Left lung (tissue), 10 donors: ENCODE results near the gene OR10A3. TPM values are rescaled to one million over a fixed set of nuclear protein-coding genes. Genes with fewer than 3 reads are reported as not detected.

Source experiments
- ATAC-seq: fragments of 200-7000 bp; cut with Tn5 transposase; one replicate; pipeline ENCODE4 v1.9.1; 2020; ENCODE audit warnings: moderate library complexity
- DNase-seq, 4 donors: peaks; one replicate each; pipeline ENCODE4 v3.0.0-alpha.2; 2013 to 2020
- H3K27ac ChIP-seq, 2 donors: fragments of 200-600 bp; sonication (generic) in 1 of 2; one replicate each; pipeline versions ENCODE4 v1.5.0 to v1.8.0; 2020 to 2021
- H3K27me3 ChIP-seq, 2 donors: fragments of 200-600 bp; sonication (generic) in 1 of 2; one replicate each; pipeline versions ENCODE4 v1.5.0 to v1.8.0; 2020 to 2021
- H3K36me3 ChIP-seq, 2 donors: fragments of 200-600 bp; sonication (generic) in 1 of 2; one replicate each; pipeline versions ENCODE4 v1.5.0 to v1.8.0; 2020 to 2021
- H3K4me1 ChIP-seq, 2 donors: fragments of 200-600 bp; one replicate each; pipeline ENCODE4 v1.8.0; 2021
- H3K4me3 ChIP-seq, 2 donors: fragments of 200-600 bp; sonication (generic) in 1 of 2; one replicate each; pipeline versions ENCODE4 v1.5.0 to v1.8.0; 2020 to 2021; ENCODE audit warnings: mild to moderate bottlenecking in 1 of 2
- H3K9me3 ChIP-seq, 2 donors: fragments of 200-600 bp; sonication (generic) in 1 of 2; one replicate each; pipeline versions ENCODE4 v1.5.0 to v1.8.0; 2020 to 2021
- CTCF ChIP-seq, 2 donors: fragments of 200-600 bp; sonication (generic) in 1 of 2; IDR thresholded peaks; one replicate each; pipeline versions ENCODE4 v1.5.0 to v1.8.0; 2021; ENCODE audit warnings: antibody characterized with exemption in 2 of 2
- intact Hi-C, 2 donors: fragments of 100-400 bp; cut with DNase I; formaldehyde crosslinking; loops; one replicate each; pipeline versions ENCODE4 v1.11.2 to v1.14.2; 2022
- polyA plus RNA-seq, 6 donors: library from polyadenylated mRNA; unstranded; fragments of 120-200 nt; gene quantifications; one replicate each; pipeline ENCODE4 v1.2.1, GENCODE V29; 2013; ENCODE audit not compliant: insufficient read length in 6 of 6
- total RNA-seq, 2 donors: library from RNA; stranded (reverse); fragmentation: NEBNext Ultra II Directional; extraction: Animal tissue kit (Norgen Biotek cat#: 25700); gene quantifications; one replicate each; pipeline ENCODE4 v1.2.1, GENCODE V29; 2021
- donor health status: DM: no; HTN: yes; CAD: no.
- donor health status: DM: no; HTN: no; CAD: no.

Gene OR10A3
- total and polyA plus RNA-seq, 8 donors, result 0.04 to 0.13 (median 0.06) TPM; not detected in 4

GRCh38 chr11:7981619-7982157, 40.2 kb upstream of the OR10A3 start:
- Histone ChIP-seq H3K36me3 (no peaks in the 10 kb centered on the region), H3K4me1 (peaks cover 3 to 10% of the 10 kb centered on the region in 2 donors), H3K27me3 (no peaks in the 10 kb centered on the region), H3K9me3 (no peaks in the 10 kb centered on the region), H3K4me3 (no peak overlapping the region), H3K27ac (no peak overlapping the region)
- DNase-seq (no peak), ATAC-seq (no peak)
- TF ChIP-seq CTCF (IDR thresholded peaks at IDR 0.05), result no peak
- intact Hi-C loops, result no loop called here

GRCh38 chr11:7977232-7977917, 35.9 kb upstream of the OR10A3 start:
- intact Hi-C loops, result no loop called here
- no peaks in the 10 kb centered on the region for H3K27me3 ChIP-seq
- H3K9me3 ChIP-seq, result no peaks in the 10 kb centered on the region
- peaks cover 0 to 3% of the 10 kb centered on the region in 2 donors for H3K4me1 ChIP-seq
- H3K27ac ChIP-seq, result no peak overlapping the region
- DNase-seq (no peak), ATAC-seq (no peak)
- H3K4me3 ChIP-seq, result no peak overlapping the region
- no peaks in the 10 kb centered on the region for H3K36me3 ChIP-seq
- TF ChIP-seq CTCF (IDR thresholded peaks at IDR 0.05), result no peak

GRCh38 chr11:7974668-7975067, 33.2 kb upstream of the OR10A3 start:
- Histone ChIP-seq H3K27me3 (no peaks in the 10 kb centered on the region), H3K36me3 (no peaks in the 10 kb centered on the region), H3K9me3 (no peaks in the 10 kb centered on the region), H3K4me1 (peaks cover 0 to 3% of the 10 kb centered on the region in 2 donors), H3K4me3 (no peak overlapping the region), H3K27ac (no peak overlapping the region)
- intact Hi-C loops, result no loop called here
- no peak for TF ChIP-seq CTCF (IDR thresholded peaks at IDR 0.05)
- DNase-seq, result no peak
- no peak for ATAC-seq

- no peaks in the 10 kb centered on the region for H3K27me3 ChIP-seq
- ATAC-seq (no peak), DNase-seq (no peak)
- H3K27ac ChIP-seq, result no peak overlapping the region
- no peak overlapping the region for H3K4me3 ChIP-seq
- no peaks in the 10 kb centered on the region for H3K36me3 ChIP-seq
- intact Hi-C loops, result no loop called here
- TF ChIP-seq CTCF (IDR thresholded peaks at IDR 0.05), result no peak
- peaks cover 0 to 3% of the 10 kb centered on the region in 2 donors for H3K4me1 ChIP-seq
- no peaks in the 10 kb centered on the region for H3K9me3 ChIP-seq
These were observed 31.5 kb upstream of the OR10A3 start for GRCh38 chr11:7973011-7973410.

- H3K4me1 ChIP-seq, result no peaks in the 10 kb centered on the region
- DNase-seq (no peak), ATAC-seq (no peak)
- H3K27me3 ChIP-seq, result no peaks in the 10 kb centered on the region
- intact Hi-C loops, result no loop called here
- no peak for TF ChIP-seq CTCF (IDR thresholded peaks at IDR 0.05)
- no peak overlapping the region for H3K27ac ChIP-seq
- H3K36me3 ChIP-seq, result no peaks in the 10 kb centered on the region
- H3K4me3 ChIP-seq, result no peak overlapping the region
- H3K9me3 ChIP-seq, result no peaks in the 10 kb centered on the region
These were observed 30.3 kb upstream of the OR10A3 start for GRCh38 chr11:7971846-7972245.
